HEK293 (cell line): Measurements from ENCODE around the gene ZNF512.

Experiments used
- IKZF3 ChIP-seq: fragments of 450-650 bp; IDR thresholded peaks from 2 replicates; pipeline ENCODE4 v1.5.0; 2018; ENCODE audit warnings: missing biosample characterization, mild to moderate bottlenecking, missing genetic modification characterization, moderate library complexity
- OSR2 ChIP-seq: fragments of 450-650 bp; formaldehyde crosslinking; IDR thresholded peaks from 2 replicates; pipeline ENCODE4 v1.5.1; 2016; ENCODE audit warnings: missing biosample characterization, missing genetic modification characterization
- PRDM1 ChIP-seq: fragments of 450-650 bp; formaldehyde crosslinking; IDR thresholded peaks from 2 replicates; pipeline ENCODE4; 2016; ENCODE audit warnings: missing biosample characterization, missing genetic modification characterization
- SALL2 ChIP-seq: fragments of 450-650 bp; formaldehyde crosslinking; IDR thresholded peaks from 2 replicates; pipeline ENCODE4 v1.5.0; 2017; ENCODE audit warnings: missing biosample characterization, mild to moderate bottlenecking, missing genetic modification characterization, borderline replicate concordance
- TRIM28 ChIP-seq: IDR thresholded peaks from 2 replicates; pipeline ENCODE4 v1.6.1; 2011; ENCODE audit warnings: low read length, control low read depth, borderline replicate concordance
- WT1 ChIP-seq: fragments of 450-650 bp; formaldehyde crosslinking; IDR thresholded peaks from 2 replicates; pipeline ENCODE4 v1.5.1; 2016; ENCODE audit warnings: missing biosample characterization, missing genetic modification characterization
- ZBTB17 ChIP-seq: fragments of 450-650 bp; formaldehyde crosslinking; IDR thresholded peaks from 2 replicates; pipeline ENCODE4 v1.5.1; 2016; ENCODE audit warnings: missing biosample characterization, missing genetic modification characterization
- ZBTB20 ChIP-seq: fragments of 450-650 bp; formaldehyde crosslinking; IDR thresholded peaks from 2 replicates; pipeline ENCODE4 v1.5.1; 2016; ENCODE audit warnings: missing biosample characterization, missing genetic modification characterization
- ZBTB48 ChIP-seq: fragments of 450-650 bp; formaldehyde crosslinking; IDR thresholded peaks from 2 replicates; pipeline ENCODE4 v1.5.1; 2016; ENCODE audit warnings: missing biosample characterization, missing genetic modification characterization
- ZNF10 ChIP-seq: fragments of 450-650 bp; formaldehyde crosslinking; IDR thresholded peaks from 2 replicates; pipeline ENCODE4 v1.5.1; 2017; ENCODE audit warnings: missing biosample characterization, missing genetic modification characterization
- ZNF202 ChIP-seq: fragments of 450-650 bp; formaldehyde crosslinking; IDR thresholded peaks from 2 replicates; pipeline ENCODE4 v1.5.1; 2016; ENCODE audit warnings: missing biosample characterization, missing genetic modification characterization, borderline replicate concordance
- ZNF223 ChIP-seq: fragments of 450-650 bp; formaldehyde crosslinking; IDR thresholded peaks from 2 replicates; pipeline ENCODE4 v1.5.1; 2016; ENCODE audit warnings: missing biosample characterization, missing genetic modification characterization
- ZNF350 ChIP-seq: fragments of 450-650 bp; formaldehyde crosslinking; IDR thresholded peaks from 2 replicates; pipeline ENCODE4 v1.5.0; 2017; ENCODE audit warnings: missing biosample characterization, mild to moderate bottlenecking, missing genetic modification characterization
- ZNF426 ChIP-seq: fragments of 450-650 bp; formaldehyde crosslinking; IDR thresholded peaks from 2 replicates; pipeline ENCODE4 v1.5.1; 2017; ENCODE audit warnings: missing biosample characterization, missing genetic modification characterization, mild to moderate bottlenecking, inconsistent platforms, moderate library complexity
- ZNF571 ChIP-seq: fragments of 450-650 bp; formaldehyde crosslinking; IDR thresholded peaks from 2 replicates; pipeline ENCODE4 v1.5.0; 2017; ENCODE audit warnings: missing biosample characterization, missing genetic modification characterization
- ZNF585B ChIP-seq: fragments of 450-650 bp; formaldehyde crosslinking; IDR thresholded peaks from 2 replicates; pipeline ENCODE4 v1.5.1; 2016; ENCODE audit warnings: missing biosample characterization, missing genetic modification characterization
- ZNF76 ChIP-seq: fragments of 450-650 bp; formaldehyde crosslinking; IDR thresholded peaks from 2 replicates; pipeline ENCODE4; 2016; ENCODE audit warnings: low read depth, missing biosample characterization, missing genetic modification characterization, borderline replicate concordance
- ZNF785 ChIP-seq: fragments of 450-650 bp; formaldehyde crosslinking; IDR thresholded peaks from 2 replicates; pipeline ENCODE4 v1.5.1; 2016; ENCODE audit warnings: missing biosample characterization, missing genetic modification characterization
- ZSCAN16 ChIP-seq: fragments of 450-650 bp; formaldehyde crosslinking; IDR thresholded peaks from 2 replicates; pipeline ENCODE4 v1.5.1; 2016; ENCODE audit warnings: missing biosample characterization, missing genetic modification characterization
- ZSCAN23 ChIP-seq: fragments of 450-650 bp; formaldehyde crosslinking; IDR thresholded peaks from 2 replicates; pipeline ENCODE4 v1.5.1; 2016; ENCODE audit warnings: missing biosample characterization, missing genetic modification characterization
- ZSCAN30 ChIP-seq: fragments of 450-650 bp; IDR thresholded peaks from 2 replicates; pipeline ENCODE4 v1.5.1; 2018; ENCODE audit warnings: missing biosample characterization, mild to moderate bottlenecking, missing genetic modification characterization, moderate library complexity
- TF ChIP-seq, protein P1 (sequence below): fragments of 450-650 bp; formaldehyde crosslinking; conservative IDR thresholded peaks from 2 replicates; pipeline ENCODE4 v1.5.1; 2016; ENCODE audit warnings: low read depth, missing biosample characterization, missing genetic modification characterization
- TF ChIP-seq, protein P2 (sequence below): fragments of 450-650 bp; formaldehyde crosslinking; IDR thresholded peaks from 2 replicates; pipeline ENCODE4 v1.5.1; 2017; ENCODE audit warnings: missing biosample characterization, missing genetic modification characterization
- TF ChIP-seq, protein P3 (sequence below): fragments of 450-650 bp; formaldehyde crosslinking; IDR thresholded peaks from 2 replicates; pipeline ENCODE4 v1.5.1; 2016; ENCODE audit warnings: missing biosample characterization, missing genetic modification characterization, borderline replicate concordance
- TF ChIP-seq, protein P4 (sequence below): fragments of 450-650 bp; formaldehyde crosslinking; IDR thresholded peaks from 2 replicates; pipeline ENCODE4 v1.5.1; 2016; ENCODE audit warnings: missing biosample characterization, missing genetic modification characterization
- TF ChIP-seq, protein P5 (sequence below): fragments of 450-650 bp; formaldehyde crosslinking; IDR thresholded peaks from 2 replicates; pipeline ENCODE4 v1.5.1; 2017; ENCODE audit warnings: missing biosample characterization, missing genetic modification characterization

The ZNF512 gene

DNA sequence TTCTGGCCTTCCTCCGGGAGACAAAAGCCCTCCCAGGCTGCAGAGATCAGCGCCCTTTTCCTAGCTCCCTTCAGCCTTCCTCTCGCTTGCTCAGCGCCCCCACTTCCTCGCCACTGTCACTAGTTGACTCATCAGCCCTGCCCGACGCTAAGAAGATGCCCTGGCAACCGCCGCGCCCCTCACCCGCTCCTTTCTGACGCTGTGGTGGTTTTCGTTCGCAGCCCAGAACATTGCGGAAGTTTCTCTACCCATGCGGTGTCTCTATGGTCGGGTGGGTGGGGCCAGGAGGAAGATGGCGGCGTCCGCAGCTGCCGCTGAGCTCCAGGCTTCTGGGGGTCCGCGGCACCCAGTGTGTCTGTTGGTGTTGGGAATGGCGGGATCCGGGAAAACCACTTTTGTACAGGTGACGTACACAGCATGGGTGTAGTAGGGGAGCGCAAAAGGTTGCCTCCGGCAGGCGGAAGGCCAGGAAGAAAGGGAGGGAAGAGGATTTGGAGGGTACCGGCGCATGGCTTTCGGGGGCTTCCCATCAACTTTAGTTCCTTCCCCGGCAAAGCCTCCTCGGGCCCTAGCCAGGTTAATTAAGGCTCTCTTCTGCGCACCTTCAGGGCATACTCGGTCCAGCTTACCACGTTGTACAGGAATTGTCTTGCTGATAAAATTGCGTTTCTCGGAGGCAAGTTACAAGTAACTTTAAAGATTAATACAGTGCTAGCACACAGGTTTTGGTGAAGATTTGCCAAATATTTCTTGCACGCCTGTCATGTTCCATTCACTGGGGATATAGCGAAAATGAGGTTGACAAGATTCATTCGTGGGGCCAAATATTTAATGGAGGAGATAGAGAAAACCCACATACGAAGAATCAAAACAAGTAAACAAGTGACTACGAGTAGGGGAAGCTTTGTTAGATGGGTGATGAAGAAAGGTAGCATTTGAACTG, 46.2 kb downstream of the ZNF512 start, which contains the start of the genes CCDC121 and GPN1 (continued):
- TF ChIP-seq, protein P1, sequence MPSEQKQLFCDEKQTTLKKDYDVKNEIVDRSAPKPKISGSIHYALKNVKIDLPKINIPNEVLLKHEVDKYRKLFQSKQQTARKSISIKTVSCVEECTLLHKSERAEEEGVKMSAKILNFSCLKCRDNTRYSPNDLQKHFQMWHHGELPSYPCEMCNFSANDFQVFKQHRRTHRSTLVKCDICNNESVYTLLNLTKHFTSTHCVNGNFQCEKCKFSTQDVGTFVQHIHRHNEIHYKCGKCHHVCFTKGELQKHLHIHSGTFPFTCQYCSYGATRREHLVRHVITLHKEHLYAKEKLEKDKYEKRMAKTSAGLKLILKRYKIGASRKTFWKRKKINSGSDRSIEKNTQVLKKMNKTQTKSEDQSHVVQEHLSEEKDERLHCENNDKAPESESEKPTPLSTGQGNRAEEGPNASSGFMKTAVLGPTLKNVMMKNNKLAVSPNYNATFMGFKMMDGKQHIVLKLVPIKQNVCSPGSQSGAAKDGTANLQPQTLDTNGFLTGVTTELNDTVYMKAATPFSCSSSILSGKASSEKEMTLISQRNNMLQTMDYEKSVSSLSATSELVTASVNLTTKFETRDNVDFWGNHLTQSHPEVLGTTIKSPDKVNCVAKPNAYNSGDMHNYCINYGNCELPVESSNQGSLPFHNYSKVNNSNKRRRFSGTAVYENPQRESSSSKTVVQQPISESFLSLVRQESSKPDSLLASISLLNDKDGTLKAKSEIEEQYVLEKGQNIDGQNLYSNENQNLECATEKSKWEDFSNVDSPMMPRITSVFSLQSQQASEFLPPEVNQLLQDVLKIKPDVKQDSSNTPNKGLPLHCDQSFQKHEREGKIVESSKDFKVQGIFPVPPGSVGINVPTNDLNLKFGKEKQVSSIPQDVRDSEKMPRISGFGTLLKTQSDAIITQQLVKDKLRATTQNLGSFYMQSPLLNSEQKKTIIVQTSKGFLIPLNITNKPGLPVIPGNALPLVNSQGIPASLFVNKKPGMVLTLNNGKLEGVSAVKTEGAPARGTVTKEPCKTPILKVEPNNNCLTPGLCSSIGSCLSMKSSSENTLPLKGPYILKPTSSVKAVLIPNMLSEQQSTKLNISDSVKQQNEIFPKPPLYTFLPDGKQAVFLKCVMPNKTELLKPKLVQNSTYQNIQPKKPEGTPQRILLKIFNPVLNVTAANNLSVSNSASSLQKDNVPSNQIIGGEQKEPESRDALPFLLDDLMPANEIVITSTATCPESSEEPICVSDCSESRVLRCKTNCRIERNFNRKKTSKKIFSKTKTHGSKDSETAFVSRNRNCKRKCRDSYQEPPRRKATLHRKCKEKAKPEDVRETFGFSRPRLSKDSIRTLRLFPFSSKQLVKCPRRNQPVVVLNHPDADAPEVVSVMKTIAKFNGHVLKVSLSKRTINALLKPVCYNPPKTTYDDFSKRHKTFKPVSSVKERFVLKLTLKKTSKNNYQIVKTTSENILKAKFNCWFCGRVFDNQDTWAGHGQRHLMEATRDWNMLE: peak; percentile 45; the same call in 1 of the 2 replicates
- peak; percentile 63; the same call in 1 of the 2 replicates for TF ChIP-seq PRDM1 (tag by site-specific recombination)
- no peak for TF ChIP-seq ZNF350
- TF ChIP-seq, protein P2, sequence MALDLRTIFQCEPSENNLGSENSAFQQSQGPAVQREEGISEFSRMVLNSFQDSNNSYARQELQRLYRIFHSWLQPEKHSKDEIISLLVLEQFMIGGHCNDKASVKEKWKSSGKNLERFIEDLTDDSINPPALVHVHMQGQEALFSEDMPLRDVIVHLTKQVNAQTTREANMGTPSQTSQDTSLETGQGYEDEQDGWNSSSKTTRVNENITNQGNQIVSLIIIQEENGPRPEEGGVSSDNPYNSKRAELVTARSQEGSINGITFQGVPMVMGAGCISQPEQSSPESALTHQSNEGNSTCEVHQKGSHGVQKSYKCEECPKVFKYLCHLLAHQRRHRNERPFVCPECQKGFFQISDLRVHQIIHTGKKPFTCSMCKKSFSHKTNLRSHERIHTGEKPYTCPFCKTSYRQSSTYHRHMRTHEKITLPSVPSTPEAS (tag by site-specific recombination): no peak
- TF ChIP-seq ZNF585B: no peak
- no peak for TF ChIP-seq ZSCAN23 (tag by site-specific recombination)
- no peak for TF ChIP-seq ZNF10 (tag by site-specific recombination)
- TF ChIP-seq ZSCAN30 (tag by site-specific recombination): no peak
- no peak for TF ChIP-seq ZNF426
- TF ChIP-seq WT1 (tag by site-specific recombination): no peak
- TF ChIP-seq ZNF785 (tag by site-specific recombination): no peak
- no peak for TF ChIP-seq TRIM28
- TF ChIP-seq OSR2: no peak
- no peak for TF ChIP-seq SALL2 (tag by site-specific recombination)
- no peak for TF ChIP-seq ZNF571
- peak; percentile 95 for TF ChIP-seq ZBTB17 (tag by site-specific recombination)
- no peak for TF ChIP-seq ZBTB48 (tag by site-specific recombination)
- TF ChIP-seq, protein P3, sequence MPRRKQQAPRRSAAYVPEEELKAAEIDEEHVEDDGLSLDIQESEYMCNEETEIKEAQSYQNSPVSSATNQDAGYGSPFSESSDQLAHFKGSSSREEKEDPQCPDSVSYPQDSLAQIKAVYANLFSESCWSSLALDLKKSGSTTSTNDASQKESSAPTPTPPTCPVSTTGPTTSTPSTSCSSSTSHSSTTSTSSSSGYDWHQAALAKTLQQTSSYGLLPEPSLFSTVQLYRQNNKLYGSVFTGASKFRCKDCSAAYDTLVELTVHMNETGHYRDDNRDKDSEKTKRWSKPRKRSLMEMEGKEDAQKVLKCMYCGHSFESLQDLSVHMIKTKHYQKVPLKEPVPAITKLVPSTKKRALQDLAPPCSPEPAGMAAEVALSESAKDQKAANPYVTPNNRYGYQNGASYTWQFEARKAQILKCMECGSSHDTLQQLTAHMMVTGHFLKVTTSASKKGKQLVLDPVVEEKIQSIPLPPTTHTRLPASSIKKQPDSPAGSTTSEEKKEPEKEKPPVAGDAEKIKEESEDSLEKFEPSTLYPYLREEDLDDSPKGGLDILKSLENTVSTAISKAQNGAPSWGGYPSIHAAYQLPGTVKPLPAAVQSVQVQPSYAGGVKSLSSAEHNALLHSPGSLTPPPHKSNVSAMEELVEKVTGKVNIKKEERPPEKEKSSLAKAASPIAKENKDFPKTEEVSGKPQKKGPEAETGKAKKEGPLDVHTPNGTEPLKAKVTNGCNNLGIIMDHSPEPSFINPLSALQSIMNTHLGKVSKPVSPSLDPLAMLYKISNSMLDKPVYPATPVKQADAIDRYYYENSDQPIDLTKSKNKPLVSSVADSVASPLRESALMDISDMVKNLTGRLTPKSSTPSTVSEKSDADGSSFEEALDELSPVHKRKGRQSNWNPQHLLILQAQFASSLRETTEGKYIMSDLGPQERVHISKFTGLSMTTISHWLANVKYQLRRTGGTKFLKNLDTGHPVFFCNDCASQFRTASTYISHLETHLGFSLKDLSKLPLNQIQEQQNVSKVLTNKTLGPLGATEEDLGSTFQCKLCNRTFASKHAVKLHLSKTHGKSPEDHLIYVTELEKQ (tag by site-specific recombination): no peak
- no peak for TF ChIP-seq ZNF223 (tag by site-specific recombination)
- TF ChIP-seq, protein P4, sequence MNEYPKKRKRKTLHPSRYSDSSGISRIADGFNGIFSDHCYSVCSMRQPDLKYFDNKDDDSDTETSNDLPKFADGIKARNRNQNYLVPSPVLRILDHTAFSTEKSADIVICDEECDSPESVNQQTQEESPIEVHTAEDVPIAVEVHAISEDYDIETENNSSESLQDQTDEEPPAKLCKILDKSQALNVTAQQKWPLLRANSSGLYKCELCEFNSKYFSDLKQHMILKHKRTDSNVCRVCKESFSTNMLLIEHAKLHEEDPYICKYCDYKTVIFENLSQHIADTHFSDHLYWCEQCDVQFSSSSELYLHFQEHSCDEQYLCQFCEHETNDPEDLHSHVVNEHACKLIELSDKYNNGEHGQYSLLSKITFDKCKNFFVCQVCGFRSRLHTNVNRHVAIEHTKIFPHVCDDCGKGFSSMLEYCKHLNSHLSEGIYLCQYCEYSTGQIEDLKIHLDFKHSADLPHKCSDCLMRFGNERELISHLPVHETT (tag by site-specific recombination): no peak
- no peak for TF ChIP-seq IKZF3
- TF ChIP-seq, protein P5, sequence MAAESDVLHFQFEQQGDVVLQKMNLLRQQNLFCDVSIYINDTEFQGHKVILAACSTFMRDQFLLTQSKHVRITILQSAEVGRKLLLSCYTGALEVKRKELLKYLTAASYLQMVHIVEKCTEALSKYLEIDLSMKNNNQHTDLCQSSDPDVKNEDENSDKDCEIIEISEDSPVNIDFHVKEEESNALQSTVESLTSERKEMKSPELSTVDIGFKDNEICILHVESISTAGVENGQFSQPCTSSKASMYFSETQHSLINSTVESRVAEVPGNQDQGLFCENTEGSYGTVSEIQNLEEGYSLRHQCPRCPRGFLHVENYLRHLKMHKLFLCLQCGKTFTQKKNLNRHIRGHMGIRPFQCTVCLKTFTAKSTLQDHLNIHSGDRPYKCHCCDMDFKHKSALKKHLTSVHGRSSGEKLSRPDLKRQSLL: no peak
- no peak for TF ChIP-seq ZNF202
- TF ChIP-seq ZSCAN16 (tag by site-specific recombination): no peak
- TF ChIP-seq ZBTB20: peak; percentile 63; the same call in 1 of the 2 replicates
- peak; percentile 83; the same call in 1 of the 2 replicates for TF ChIP-seq ZNF76 (tag by site-specific recombination)
